ENCODE results near the gene DAGLA. TPM values are rescaled to one million over a fixed set of nuclear protein-coding genes. Genes with fewer than 3 reads are reported as not detected.

DAGLA gene
- total and polyA plus RNA-seq, 2 of the 13 experiments (the other 11 are each of a cell fraction or from before 2014, with no cell fraction given) = 2.6 to 3.9 TPM

- peak; percentile 92 for TF ChIP-seq HNF4G (IDR thresholded peaks at IDR 0.05; ENCODE audit: borderline replicate concordance, low read depth, low read length)
- TF ChIP-seq HNF4G (CRISPR knock-in tag; IDR thresholded peaks at IDR 0.05; ENCODE audit: borderline replicate concordance, low read depth) = peak; percentile 74; the same call in 1 of the 2 replicates
- TF ChIP-seq MED13 (CRISPR knock-in tag; IDR thresholded peaks at IDR 0.05) = 0 out of 2 replicates have a peak, but pooled peaks have one; percentile 55
- TF ChIP-seq HNF1A (IDR thresholded peaks at IDR 0.05; ENCODE audit: low read depth) = 0 out of 2 replicates have a peak, but pooled peaks have one; percentile 18
- no peak for TF ChIP-seq HNF1A (CRISPR knock-in tag; IDR thresholded peaks at IDR 0.05; ENCODE audit: borderline replicate concordance)
- no peak for TF ChIP-seq SOX13 (IDR thresholded peaks at IDR 0.05)
- TF ChIP-seq SOX13 (CRISPR knock-in tag; conservative IDR thresholded peaks at IDR 0.05 in 1 of 2, IDR thresholded peaks at IDR 0.05 in 1 of 2) = 0 out of 4 replicates have a peak, but pooled peaks of 1 of the 2 experiments have one; percentile 6
- no peak for TF ChIP-seq ZNF75D (CRISPR knock-in tag; IDR thresholded peaks at IDR 0.05; ENCODE audit: borderline replicate concordance)
- 0 out of 2 replicates have a peak, but pooled peaks have one; percentile 23 for TF ChIP-seq ERF (CRISPR knock-in tag; IDR thresholded peaks at IDR 0.05)
- no peak for TF ChIP-seq KLF13 (CRISPR knock-in tag; IDR thresholded peaks at IDR 0.05)
- no peak for TF ChIP-seq ZNF33B (CRISPR knock-in tag; IDR thresholded peaks at IDR 0.05)
- TF ChIP-seq POLR2AphosphoS2 (IDR thresholded peaks at IDR 0.05; ENCODE audit: low read depth, low read length) = no peak
- no peak for TF ChIP-seq NR3C1 (CRISPR knock-in tag; IDR thresholded peaks at IDR 0.05)
- peak; percentile 20; the same call in 1 of the 2 replicates for TF ChIP-seq SPEN (CRISPR knock-in tag; IDR thresholded peaks at IDR 0.05; ENCODE audit: low read depth)
- peak; percentile 88 for TF ChIP-seq PAXIP1 (CRISPR knock-in tag; conservative IDR thresholded peaks at IDR 0.05)
- no peak for TF ChIP-seq NBN (conservative IDR thresholded peaks at IDR 0.05)
- TF ChIP-seq NCOR1 (IDR thresholded peaks at IDR 0.05; ENCODE audit: borderline replicate concordance, low read length) = peak; percentile 82; the same call in 1 of the 2 replicates
- TF ChIP-seq TGIF2 (CRISPR knock-in tag; IDR thresholded peaks at IDR 0.05) = no peak
- peak; percentile 78; the same call in 1 of the 2 replicates for TF ChIP-seq KDM6A (CRISPR knock-in tag; IDR thresholded peaks at IDR 0.05; ENCODE audit: low read depth)
- peak; percentile 68 for TF ChIP-seq GATAD2A (CRISPR knock-in tag; IDR thresholded peaks at IDR 0.05)
- no peak for TF ChIP-seq RFXANK (CRISPR knock-in tag; IDR thresholded peaks at IDR 0.05)
- peak; percentile 37 for TF ChIP-seq XRCC5 (optimal IDR thresholded peaks at IDR 0.05; ENCODE audit: low read length)
- TF ChIP-seq SRF (IDR thresholded peaks at IDR 0.05; ENCODE audit: low read depth, low read length) = no peak
- no peak for TF ChIP-seq TOPORS (CRISPR knock-in tag; IDR thresholded peaks at IDR 0.05)
- TF ChIP-seq HNF4A (CRISPR knock-in tag; IDR thresholded peaks at IDR 0.05) = peak; percentile 95
- TF ChIP-seq SOX6 (IDR thresholded peaks at IDR 0.05) = no peak
- TF ChIP-seq SOX6 (CRISPR knock-in tag; IDR thresholded peaks at IDR 0.05) = peak; percentile 46; the same call in 1 of the 2 replicates
These were observed 13.4 kb upstream of the DAGLA start (continued) for GRCh38 chr11:61666684-61667297.
